LNCaP clone FGC (cell line): ENCODE results near the gene JRKL.
"Not testable (repeated sequence)": the region's sequence is repeated elsewhere in the genome, so short reads cannot be mapped to it uniquely, and the experiment has no call there.

Experiments
- DNase-seq: peaks from one replicate; pipeline ENCODE4 v3.0.0-alpha.2; 2011; ENCODE audit warnings: low read depth
- H3K4me3 ChIP-seq: 2 replicates; pipeline ENCODE4 v1.5.1; 2011; ENCODE audit warnings: mild to moderate bottlenecking, low read depth, low read length, control low read depth
- TF ChIP-seq, protein P1 (sequence below): IDR thresholded peaks from 2 replicates; pipeline ENCODE4 v1.5.1; 2012; ENCODE audit warnings: mild to moderate bottlenecking; ENCODE audit not compliant: control insufficient read depth, insufficient read depth; ENCODE audit errors: extremely low read depth

JRKL gene

DNA sequence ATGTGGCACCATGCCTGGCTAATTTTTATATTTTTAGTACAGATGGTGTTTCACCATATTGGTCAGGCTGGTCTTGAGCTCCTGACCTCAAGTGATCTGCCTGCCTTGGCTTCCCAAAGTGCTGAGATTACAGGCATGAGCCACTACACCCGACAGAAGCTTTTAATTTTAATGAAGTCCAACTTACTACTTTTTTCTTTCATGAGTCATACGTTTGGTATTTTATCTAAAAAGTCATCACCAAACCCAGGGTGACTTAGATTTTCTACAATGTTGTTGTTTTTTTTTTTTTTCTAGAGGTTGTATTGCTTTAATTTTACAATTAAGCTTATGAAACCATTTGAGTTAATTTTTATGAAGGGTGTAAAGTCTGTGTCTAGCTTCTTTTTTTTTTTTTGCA lies 34.9 kb downstream of the JRKL start:
- DNase-seq = no peak
- TF ChIP-seq, protein P1, sequence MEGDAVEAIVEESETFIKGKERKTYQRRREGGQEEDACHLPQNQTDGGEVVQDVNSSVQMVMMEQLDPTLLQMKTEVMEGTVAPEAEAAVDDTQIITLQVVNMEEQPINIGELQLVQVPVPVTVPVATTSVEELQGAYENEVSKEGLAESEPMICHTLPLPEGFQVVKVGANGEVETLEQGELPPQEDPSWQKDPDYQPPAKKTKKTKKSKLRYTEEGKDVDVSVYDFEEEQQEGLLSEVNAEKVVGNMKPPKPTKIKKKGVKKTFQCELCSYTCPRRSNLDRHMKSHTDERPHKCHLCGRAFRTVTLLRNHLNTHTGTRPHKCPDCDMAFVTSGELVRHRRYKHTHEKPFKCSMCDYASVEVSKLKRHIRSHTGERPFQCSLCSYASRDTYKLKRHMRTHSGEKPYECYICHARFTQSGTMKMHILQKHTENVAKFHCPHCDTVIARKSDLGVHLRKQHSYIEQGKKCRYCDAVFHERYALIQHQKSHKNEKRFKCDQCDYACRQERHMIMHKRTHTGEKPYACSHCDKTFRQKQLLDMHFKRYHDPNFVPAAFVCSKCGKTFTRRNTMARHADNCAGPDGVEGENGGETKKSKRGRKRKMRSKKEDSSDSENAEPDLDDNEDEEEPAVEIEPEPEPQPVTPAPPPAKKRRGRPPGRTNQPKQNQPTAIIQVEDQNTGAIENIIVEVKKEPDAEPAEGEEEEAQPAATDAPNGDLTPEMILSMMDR = no peak
- no peak overlapping the region for H3K4me3 ChIP-seq

DNA sequence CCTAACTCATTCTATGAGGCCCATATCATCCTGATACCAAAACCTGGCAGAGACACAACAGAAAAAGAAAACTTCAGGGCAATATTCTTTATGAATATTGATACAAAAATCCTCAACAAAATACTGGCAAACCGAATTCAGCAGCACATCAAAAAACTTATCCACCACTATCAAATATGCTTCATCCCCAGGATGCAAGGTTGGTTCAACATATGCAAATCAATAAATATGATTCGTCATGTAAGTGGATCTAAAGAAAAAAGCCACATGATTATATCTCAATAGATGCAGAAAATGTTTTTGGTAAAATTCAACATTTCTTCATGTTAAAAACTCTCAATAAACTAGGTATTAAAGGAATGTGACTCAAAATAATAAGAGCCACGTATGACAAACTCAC lies 40.9 kb downstream of the JRKL start:
- H3K4me3 ChIP-seq = no peak overlapping the region
- TF ChIP-seq, protein P1 = no peak
- no peak for DNase-seq

DNA sequence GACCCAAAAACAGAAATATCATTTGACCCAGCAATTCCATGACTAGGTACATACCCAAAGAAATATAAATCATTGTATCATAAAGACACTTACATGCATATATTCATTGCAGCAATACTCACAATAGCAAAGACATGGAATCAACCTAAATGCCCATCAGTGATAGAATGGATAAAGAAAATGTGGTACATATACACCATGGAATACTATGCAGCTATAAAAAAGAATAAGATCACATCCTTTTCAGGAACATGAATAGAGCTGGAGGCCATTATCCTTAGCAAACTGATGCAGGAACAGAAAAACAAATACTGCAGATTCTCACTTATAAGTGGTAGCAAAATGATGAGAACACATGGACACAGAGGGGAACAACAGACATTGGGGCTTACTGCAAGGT lies 42.8 kb downstream of the JRKL start:
- not testable (repeated sequence) for DNase-seq, H3K4me3 ChIP-seq
